Measurements from ENCODE around the gene ZNF773.
"Not testable (repeated sequence)": the region's sequence is repeated elsewhere in the genome, so short reads cannot be mapped to it uniquely, and the experiment has no call there.

ZNF773 gene
- total RNA-seq, result 28.4 to 31.1 reads per million in 2 donors

DNA sequence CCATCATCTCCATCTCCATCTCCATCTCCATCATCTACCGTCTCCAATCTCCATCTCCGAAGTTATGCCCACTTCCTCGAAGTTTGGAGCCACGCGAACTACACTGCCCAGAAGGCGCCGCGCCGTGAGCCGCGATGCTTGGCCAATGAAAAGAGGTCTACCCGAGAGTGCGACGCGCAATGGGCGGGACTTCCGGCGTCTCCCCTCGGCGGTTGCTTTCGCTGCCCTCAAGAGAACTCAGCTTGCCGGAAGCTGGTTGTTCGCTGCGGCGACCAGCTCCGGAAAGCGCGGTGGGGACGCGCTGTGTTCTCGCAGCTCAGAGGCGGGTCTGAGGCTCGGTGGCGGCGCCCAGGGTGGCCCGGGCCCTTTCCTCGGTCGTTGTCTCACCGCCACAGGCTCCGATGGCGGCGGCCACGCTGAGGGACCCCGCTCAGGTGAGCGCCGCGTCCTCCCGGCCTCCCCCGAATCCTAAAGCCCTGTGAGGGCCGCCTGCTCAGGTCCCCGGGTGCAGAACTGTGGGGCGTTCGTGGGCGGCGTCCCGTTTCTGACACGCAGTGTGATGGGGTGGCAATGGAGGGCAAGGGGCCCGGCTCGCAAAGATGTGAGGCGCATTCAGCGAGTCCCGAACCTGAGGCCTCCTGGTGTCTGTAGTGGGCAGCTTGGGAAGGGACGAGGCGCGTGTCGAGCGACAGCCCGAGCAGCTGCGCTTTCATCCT lies at the start of gene ZNF773:
ZNF773 (plus strand) TSS at position 259 of the 716 bp plus-strand sequence; CDS start at position 402, 143 bp downstream.
- peak; percentile 88 for DNase-seq

- no peak for DNase-seq
Measured at GRCh38 chr19:57452307-57452706, 47.4 kb upstream of the ZNF773 start.

- no peak for DNase-seq
Measured at GRCh38 chr19:57465680-57466381, 33.9 kb upstream of the ZNF773 start.

- DNase-seq, result no peak
Measured at GRCh38 chr19:57466489-57466888, 33.2 kb upstream of the ZNF773 start.

GRCh38 chr19:57473646-57474045 lies 26.1 kb upstream of the ZNF773 start:
- no peak for DNase-seq

DNA sequence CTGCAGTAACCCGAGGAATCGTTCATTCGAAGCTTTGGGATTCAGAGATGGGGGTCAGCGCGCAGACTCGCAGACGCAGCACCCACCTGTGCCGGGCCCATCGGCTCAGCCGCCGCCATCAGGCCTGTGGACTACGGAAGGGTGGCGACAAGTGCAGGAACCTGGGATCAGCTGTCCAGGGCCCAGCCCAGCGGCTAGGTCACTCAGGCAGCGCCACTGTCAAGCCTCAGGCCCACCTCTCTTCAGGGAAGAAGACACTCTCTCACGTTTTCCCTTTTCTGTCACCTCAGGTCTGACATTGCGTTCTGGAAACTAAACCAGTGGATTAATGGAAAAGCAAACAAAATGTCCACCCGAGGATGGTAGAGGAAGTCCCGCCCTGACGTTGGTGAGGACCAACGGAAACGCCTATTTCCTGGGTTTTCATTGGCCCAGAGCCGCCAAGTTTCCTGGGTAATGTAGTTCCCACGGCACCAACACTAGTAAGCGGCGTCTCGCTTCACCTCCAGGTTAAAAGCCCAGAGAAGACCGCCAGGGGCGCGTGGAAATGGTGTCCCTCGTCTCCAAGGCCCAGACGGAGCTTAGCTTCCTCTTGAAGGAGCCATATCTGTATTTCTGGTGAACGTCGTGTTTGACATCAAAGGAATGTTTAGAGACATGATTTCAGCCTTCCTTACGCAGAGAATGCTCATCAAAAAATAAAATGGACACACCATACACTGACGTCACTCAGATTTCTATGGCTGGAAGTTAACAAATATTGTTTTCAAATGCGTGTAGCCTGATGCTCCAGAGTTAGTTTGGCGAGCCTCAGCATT lies 22.3 kb upstream of the ZNF773 start, which contains the start of gene ZNF772:
ZNF772 (minus strand) TSS at position 376 of the 818 bp plus-strand sequence; CDS start at position 119, 257 bp downstream.
- DNase-seq, result peak; percentile 11

DNA sequence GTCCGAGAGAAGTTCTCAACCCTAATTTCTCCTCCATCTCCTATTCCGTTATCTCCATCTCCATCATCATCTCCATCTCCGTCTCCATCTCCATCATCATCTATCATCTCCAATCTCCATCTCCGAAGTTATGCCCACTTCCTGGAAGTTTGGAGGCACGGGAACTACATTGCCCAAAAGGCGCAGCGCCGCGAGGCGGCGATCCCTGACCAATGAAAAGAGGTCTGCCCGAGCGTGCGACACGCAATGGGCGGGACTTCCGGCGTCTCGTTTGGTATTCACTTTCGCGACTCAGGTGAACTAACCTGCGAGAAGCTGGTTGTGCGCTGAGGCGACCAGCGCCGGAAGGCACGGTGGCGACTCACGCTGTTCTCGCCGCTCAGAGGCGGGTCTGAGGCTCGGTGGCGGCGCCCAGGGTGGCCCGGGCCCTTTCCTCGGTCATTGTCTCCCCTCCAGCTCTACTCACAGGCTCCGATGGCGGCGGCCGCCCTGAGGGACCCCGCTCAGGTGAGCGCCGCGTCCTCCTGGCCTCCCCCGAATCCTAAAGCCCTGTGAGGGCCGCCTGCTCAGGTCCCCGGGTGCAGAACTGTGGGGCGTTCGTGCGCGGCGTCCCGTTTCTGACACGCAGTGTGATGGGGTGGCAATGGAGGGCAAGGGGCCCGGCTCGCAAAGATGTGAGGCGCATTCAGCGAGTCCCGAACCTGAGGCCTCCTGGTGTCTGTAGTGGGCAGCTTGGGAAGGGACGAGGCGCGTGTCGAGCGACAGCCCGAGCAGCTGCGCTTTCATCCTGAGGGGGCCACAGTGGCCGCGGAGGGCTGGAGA lies 12.1 kb upstream of the ZNF773 start, which contains the start of gene ZNF419:
ZNF419 (plus strand) TSS at position 274 of the 822 bp plus-strand sequence; CDS start at position 475, 201 bp downstream.
- DNase-seq, result peak; percentile 68

- DNase-seq, result not testable (repeated sequence)
Measured at GRCh38 chr19:57488299-57488644, 11.5 kb upstream of the ZNF773 start.

DNA sequence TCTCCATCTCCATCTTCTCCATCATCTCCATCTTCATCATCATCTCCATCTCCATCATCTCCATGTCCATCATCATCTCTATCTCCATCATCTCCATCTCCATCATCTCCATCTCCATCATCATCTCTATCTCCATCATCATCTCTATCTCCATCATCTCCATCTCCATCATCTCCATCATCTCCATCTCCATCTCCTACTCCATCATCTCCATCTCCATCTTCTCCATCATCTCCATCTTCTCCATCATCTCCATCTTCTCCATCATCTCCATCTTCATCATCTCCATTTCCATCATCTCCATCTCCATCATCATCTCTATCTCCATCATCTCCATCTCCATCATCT lies 432 bp upstream of the ZNF773 start:
- DNase-seq, result not testable (repeated sequence)

- not testable (repeated sequence) for DNase-seq
Measured at GRCh38 chr19:57500400-57500799, 662 bp downstream of the ZNF773 start.

DNA sequence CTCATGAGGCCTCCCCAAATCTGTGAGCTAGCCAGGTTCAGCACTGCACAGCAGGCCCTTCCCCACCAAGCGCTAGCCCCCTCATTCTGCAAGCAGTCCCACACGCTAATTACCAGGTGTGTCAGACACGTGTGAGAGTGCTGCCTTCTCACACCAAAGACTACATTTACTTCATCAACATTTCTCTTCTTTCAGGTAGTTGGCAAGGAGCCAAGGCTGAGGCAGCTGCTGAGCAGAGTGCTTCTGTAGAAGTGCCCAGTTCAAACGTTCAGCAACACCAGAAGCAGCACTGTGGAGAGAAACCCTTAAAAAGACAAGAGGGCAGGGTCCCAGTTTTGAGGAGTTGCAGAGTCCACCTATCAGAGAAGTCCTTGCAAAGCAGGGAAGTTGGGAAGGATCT lies 6.4 kb downstream of the ZNF773 start:
- DNase-seq, result no peak

GRCh38 chr19:57511484-57511883 lies 11.7 kb downstream of the ZNF773 start:
- DNase-seq, result no peak

DNA sequence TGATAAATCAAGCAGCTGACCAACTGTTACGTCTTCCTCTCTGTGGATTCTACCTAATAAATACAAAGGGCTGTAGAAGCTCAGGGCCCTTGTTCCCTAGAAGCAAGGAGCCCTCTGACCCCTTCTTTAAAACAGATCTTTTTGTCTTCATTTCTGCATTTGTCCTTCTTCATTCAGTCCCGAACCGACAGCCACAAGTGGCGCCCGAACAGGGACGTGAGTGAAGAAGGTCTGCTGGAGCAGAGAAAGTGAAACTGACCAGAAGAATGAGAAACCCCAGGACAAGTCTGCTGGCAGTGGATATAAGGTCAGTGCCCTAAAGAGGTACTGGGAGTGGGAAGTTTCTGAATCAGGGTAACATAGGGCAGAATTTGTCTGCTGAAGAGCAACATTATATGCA lies 13.1 kb downstream of the ZNF773 start:
- no peak for DNase-seq

GRCh38 chr19:57515255-57515654 lies 15.5 kb downstream of the ZNF773 start:
- no peak for DNase-seq

DNA sequence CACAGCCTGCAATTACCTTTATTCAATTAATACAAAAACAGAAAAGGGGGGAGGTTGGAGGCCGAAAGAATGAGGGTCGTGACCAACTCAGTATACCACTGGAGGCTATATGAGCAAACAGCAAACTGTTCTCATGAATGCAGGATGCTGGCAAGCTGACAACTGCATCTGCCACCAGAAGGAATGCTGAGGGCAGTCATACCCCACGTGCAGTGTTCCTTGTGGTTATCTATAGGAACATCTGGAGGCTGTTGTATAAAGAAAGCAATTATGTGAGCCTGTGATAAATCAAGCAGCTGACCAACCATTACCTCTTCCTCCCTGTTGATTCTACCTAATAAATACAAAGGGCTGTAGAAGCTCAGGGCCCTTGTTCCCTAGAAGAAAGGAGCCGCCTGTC lies 18.3 kb downstream of the ZNF773 start:
- DNase-seq, result not testable (repeated sequence)

DNA sequence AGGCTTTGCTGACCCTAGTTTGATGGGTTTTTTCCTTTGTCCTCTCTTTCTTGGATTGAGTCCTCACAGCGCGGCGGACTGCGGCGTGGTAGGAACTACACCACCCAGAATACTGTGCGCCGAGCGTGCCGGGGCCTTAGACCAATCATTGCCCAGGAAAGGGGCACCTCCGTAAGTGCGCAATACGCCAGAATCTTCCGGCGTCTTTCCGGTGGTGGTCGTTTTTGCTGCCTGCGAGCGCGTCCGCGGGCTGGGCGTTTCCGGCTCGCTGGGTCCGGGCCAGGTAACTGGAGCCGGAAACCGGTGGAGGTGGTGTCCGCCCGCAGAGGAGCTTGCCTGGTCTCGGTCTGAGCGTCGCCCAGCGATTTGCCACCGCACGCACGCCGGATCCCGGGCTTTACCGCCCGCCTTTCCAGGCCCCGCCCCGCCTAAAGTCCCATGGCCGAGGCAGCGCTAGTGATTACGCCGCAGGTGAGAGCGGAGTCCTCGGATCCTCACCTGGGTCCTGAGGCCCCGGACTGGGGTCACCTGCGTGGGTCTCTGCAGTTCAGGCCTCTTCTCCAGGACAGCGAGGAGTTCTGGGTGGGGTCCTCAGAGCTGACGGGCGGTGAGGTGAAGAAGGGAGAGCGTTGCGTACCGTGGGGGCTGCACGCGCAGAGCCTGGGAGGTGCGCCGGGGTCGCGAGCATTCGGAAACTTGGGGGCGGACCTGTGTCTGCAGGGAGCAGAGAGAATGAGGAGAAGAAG lies 27.6 kb downstream of the ZNF773 start, which contains the start of gene ZNF549:
ZNF549 (plus strand) TSS at position 221 of the 746 bp plus-strand sequence; CDS start at position 439, 218 bp downstream.
- peak; percentile 72 for DNase-seq

DNA sequence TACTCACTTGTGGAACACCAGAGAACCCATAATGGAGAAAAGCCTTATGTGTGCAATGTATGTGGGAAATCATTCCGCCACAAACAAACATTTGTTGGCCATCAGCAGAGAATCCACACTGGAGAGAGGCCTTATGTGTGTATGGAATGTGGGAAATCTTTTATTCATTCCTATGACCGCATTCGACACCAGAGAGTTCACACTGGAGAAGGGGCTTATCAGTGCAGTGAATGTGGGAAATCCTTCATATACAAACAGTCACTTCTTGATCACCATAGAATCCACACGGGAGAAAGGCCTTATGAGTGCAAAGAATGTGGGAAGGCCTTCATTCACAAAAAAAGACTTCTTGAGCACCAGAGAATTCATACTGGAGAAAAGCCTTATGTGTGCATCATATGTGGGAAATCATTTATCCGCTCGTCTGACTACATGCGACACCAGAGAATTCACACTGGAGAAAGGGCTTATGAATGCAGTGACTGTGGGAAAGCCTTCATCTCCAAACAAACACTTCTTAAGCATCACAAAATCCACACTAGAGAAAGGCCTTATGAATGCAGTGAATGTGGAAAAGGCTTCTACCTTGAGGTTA lies 38.3 kb downstream of the ZNF773 start:
- no peak for DNase-seq

GRCh38 chr19:57546513-57546912 lies 46.8 kb downstream of the ZNF773 start:
- no peak for DNase-seq

DNA sequence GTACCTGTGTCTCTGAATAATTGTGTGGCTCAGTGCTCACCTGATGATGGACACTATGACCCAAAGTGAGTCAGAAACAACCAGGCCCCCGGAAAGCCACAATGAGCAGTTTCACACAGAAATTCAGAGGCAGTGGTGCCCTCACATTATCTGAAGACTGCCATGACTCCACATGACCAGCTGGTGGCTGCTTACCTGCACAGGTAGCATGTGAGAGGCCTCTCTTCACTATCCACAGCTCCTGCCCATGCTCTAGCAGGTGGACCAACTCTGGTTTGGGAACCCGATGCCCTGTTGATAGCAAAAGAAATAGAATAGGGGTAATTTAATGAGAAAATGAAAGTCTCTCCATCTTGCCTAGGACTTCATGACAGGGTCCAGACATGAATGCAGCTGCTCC lies 52.7 kb downstream of the ZNF773 start:
- DNase-seq, result no peak

DNA sequence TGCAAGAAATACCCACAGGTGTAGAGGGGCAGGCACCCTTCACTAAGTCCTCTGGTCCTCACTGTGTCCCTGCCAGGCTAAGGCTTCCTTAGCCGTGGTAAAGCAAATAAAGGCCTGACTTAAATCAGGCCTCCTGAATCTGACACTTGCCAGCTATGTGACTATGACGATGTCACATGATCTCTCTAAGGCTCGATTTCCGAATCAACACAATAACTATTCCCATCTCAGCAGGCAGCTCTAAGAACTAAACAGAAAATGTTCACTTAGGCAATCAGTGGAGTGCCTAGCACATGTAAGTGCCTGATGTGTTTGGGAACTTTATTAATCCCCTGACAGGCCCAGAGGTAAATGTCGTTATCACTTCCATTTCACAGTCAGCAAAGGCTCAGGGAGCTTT lies 57.9 kb downstream of the ZNF773 start:
- DNase-seq, result no peak

Data from activated gamma-delta T cell (primary cell).